SK-N-MC (cell line): ENCODE data around the gene CDO1.

ENCODE experiments used
- EZH2 ChIP-seq: fragments of 200-600 bp; sonication (generic); IDR thresholded peaks from one replicate; pipeline ENCODE4 v1.6.1; 2017; ENCODE audit warnings: antibody characterized with exemption
- POLR2AphosphoS5 ChIP-seq: IDR thresholded peaks from 2 replicates; pipeline ENCODE4 v1.6.1; 2012; ENCODE audit warnings: mild to moderate bottlenecking, low read depth, low read length, borderline replicate concordance

GRCh38 chr5:115801152-115801551, 15.3 kb downstream of the CDO1 start:
- TF ChIP-seq EZH2 (no peak), POLR2AphosphoS5 (no peak)
